SK-N-SH (cell line): ENCODE measurements around the gene SLC22A4. TPM values are rescaled to one million over a fixed set of nuclear protein-coding genes. Genes with fewer than 3 reads are reported as not detected.

ENCODE experiments used
- CTCF ChIA-PET: fragments of 300-600, 350-600 bp; formaldehyde crosslinking; extraction: SDS; loops from one replicate; lab custom pipeline; 2021; lab: Yijun Ruan, JAX
- POLR2A ChIA-PET: fragments of 350-600 bp; sonication (Branson Sonifier 250); formaldehyde crosslinking; extraction: SDS; loops from one replicate; lab custom pipeline; 2020; ENCODE audit warnings: antibody characterized with exemption, inconsistent platforms; lab: Yijun Ruan, JAX
- DNase-seq: peaks from one replicate; pipeline ENCODE4 v3.0.0; 2012
- H2AFZ ChIP-seq: fragments of 200-600 bp; sonication (generic); 2 replicates; pipeline ENCODE4 v1.8.1; 2016; ENCODE audit warnings: antibody characterized with exemption, mild to moderate bottlenecking, low read depth
- H3F3A ChIP-seq: fragments of 200-600 bp; sonication (generic); replicated peaks from 2 replicates; pipeline ENCODE3; 2016; ENCODE audit warnings: antibody characterized with exemption, mild to moderate bottlenecking; ENCODE audit not compliant: insufficient read depth
- H3K27ac ChIP-seq, 2 experiments: fragments of 200-500 bp in 1 of 2; fragments of 200-600 bp in 1 of 2; sonication (Bioruptor generic) in 1 of 2; sonication (generic), shearing (Covaris generic) in 1 of 2; 2 replicates each; pipeline versions ENCODE4 v1.5.1 to v1.6.1; 2014 to 2016; ENCODE audit warnings: low read depth in 2 of 2, inconsistent platforms in 1 of 2, low read length in 1 of 2, mild to moderate bottlenecking in 1 of 2, mixed read lengths in 1 of 2
- H3K27me3 ChIP-seq: fragments of 200-600 bp; sonication (generic), shearing (Covaris generic); 2 replicates; pipeline ENCODE4 v1.6.1; 2016; ENCODE audit warnings: mixed run types; ENCODE audit not compliant: insufficient read depth
- H3K36me3 ChIP-seq, 2 experiments: fragments of 200-500 bp in 1 of 2; fragments of 200-600 bp in 1 of 2; sonication (Bioruptor generic) in 1 of 2; sonication (generic) in 1 of 2; replicated peaks in 1 of 2; 2 replicates each; pipeline versions ENCODE3 to v1.5.1; 2014 to 2016; ENCODE audit warnings: low read length in 1 of 2, mild to moderate bottlenecking in 1 of 2; ENCODE audit not compliant: insufficient read depth in 2 of 2, control insufficient read depth in 1 of 2
- H3K4me1 ChIP-seq, 2 experiments: fragments of 200-500 bp in 1 of 2; fragments of 200-600 bp in 1 of 2; sonication (Bioruptor generic) in 1 of 2; sonication (generic), shearing (Covaris generic) in 1 of 2; 2 replicates each; pipeline versions ENCODE4 v1.5.1 to v1.6.1; 2014 to 2016; ENCODE audit warnings: low read depth in 1 of 2, low read length in 1 of 2, mixed run types in 1 of 2; ENCODE audit not compliant: insufficient read depth in 2 of 2, control insufficient read depth in 1 of 2
- H3K4me2 ChIP-seq: fragments of 200-600 bp; sonication (generic), shearing (Covaris generic); 2 replicates; pipeline ENCODE4 v1.6.1; 2017; ENCODE audit warnings: mixed run types
- H3K4me3 ChIP-seq, 2 experiments: fragments of 200-500 bp in 1 of 2; fragments of 200-600 bp in 1 of 2; sonication (Bioruptor generic) in 1 of 2; sonication (generic), shearing (Covaris generic) in 1 of 2; 2 replicates each; pipeline versions ENCODE4 v1.5.1 to v1.8.1; 2014 to 2016; ENCODE audit warnings: low read depth in 2 of 2, inconsistent platforms in 1 of 2, low read length in 1 of 2, mild to moderate bottlenecking in 1 of 2, mixed read lengths in 1 of 2, moderate library complexity in 1 of 2
- H3K79me2 ChIP-seq: fragments of 200-600 bp; sonication (generic); 2 replicates; pipeline ENCODE4 v1.8.1; 2017; ENCODE audit warnings: mild to moderate bottlenecking; ENCODE audit not compliant: insufficient read depth
- H3K9ac ChIP-seq: fragments of 200-600 bp; sonication (generic); 2 replicates; pipeline ENCODE4 v1.6.1; 2017; ENCODE audit warnings: mixed run types
- H3K9me2 ChIP-seq: fragments of 200-600 bp; sonication (generic); 2 replicates; pipeline ENCODE4 v1.6.1; 2017; ENCODE audit warnings: mixed run types
- H3K9me3 ChIP-seq: fragments of 200-600 bp; sonication (generic); 2 replicates; pipeline ENCODE4 v1.6.1; 2017; ENCODE audit warnings: mixed run types, mild to moderate bottlenecking, moderate library complexity
- H4K20me1 ChIP-seq: fragments of 200-600 bp; sonication (generic); 2 replicates; pipeline ENCODE4 v1.6.1; 2017; ENCODE audit warnings: mild to moderate bottlenecking, mixed run types; ENCODE audit not compliant: insufficient read depth
- EP300 ChIP-seq, 2 experiments: IDR thresholded peaks; 2 replicates each; pipeline versions ENCODE4 v1.4.0 to v1.6.1; 2012; ENCODE audit warnings: borderline replicate concordance in 1 of 2, low read depth in 1 of 2, low read length in 1 of 2
- FOSL2 ChIP-seq: IDR thresholded peaks from 2 replicates; pipeline ENCODE4 v1.4.0; 2012; ENCODE audit warnings: low read depth, mild to moderate bottlenecking, moderate library complexity, borderline replicate concordance
- FOXJ3 ChIP-seq: sonication (generic); formaldehyde crosslinking; IDR thresholded peaks from 2 replicates; pipeline ENCODE4 v1.5.1; 2020; ENCODE audit warnings: mild to moderate bottlenecking, missing genetic modification reagents
- JUND ChIP-seq: IDR thresholded peaks from 2 replicates; pipeline ENCODE4 v1.4.0; 2012
- MAX ChIP-seq: IDR thresholded peaks from 2 replicates; pipeline ENCODE4 v1.4.0; 2012; ENCODE audit warnings: low read depth
- MXI1 ChIP-seq: IDR thresholded peaks from 2 replicates; pipeline ENCODE4 v1.6.1; 2012; ENCODE audit warnings: mild to moderate bottlenecking, low read depth, low read length, improper control_type of control experiment
- NFIC ChIP-seq: IDR thresholded peaks from 2 replicates; pipeline ENCODE4 v1.4.0; 2012; ENCODE audit warnings: borderline replicate concordance
- NRF1 ChIP-seq: IDR thresholded peaks from 2 replicates; pipeline ENCODE4 v1.6.1; 2012; ENCODE audit warnings: low read depth, mild to moderate bottlenecking, low read length
- PBX3 ChIP-seq: IDR thresholded peaks from 2 replicates; pipeline ENCODE4; 2012
- POLR2AphosphoS5 ChIP-seq: IDR thresholded peaks from 2 replicates; pipeline ENCODE4 v1.6.1; 2012; ENCODE audit warnings: low read depth, low read length
- RCOR1 ChIP-seq: fragments of 150-350 bp; IDR thresholded peaks from 2 replicates; pipeline ENCODE4 v1.6.1; 2017; ENCODE audit warnings: antibody characterized with exemption, low read length
- SIN3A ChIP-seq: IDR thresholded peaks from 2 replicates; pipeline ENCODE4 v1.6.1; 2012; ENCODE audit warnings: low read depth, mild to moderate bottlenecking, low read length, moderate library complexity, borderline replicate concordance
- TAF1 ChIP-seq: IDR thresholded peaks from 2 replicates; pipeline ENCODE4 v1.6.1; 2012; ENCODE audit warnings: low read depth, mild to moderate bottlenecking, low read length, moderate library complexity, borderline replicate concordance
- TCF12 ChIP-seq: IDR thresholded peaks from 2 replicates; pipeline ENCODE4 v1.4.0; 2012
- USF2 ChIP-seq: fragments of 150-350 bp; IDR thresholded peaks from 2 replicates; pipeline ENCODE4 v1.6.1; 2017; ENCODE audit warnings: antibody characterized with exemption, low read length, low read depth, borderline replicate concordance
- ZBTB33 ChIP-seq: IDR thresholded peaks from 2 replicates; pipeline ENCODE4 v1.4.0; 2012; ENCODE audit warnings: low read depth, borderline replicate concordance
- WGBS: methylation state at CpG from one replicate; pipeline ENCODE4 v1.1.6; 2017; ENCODE audit warnings: low lambda C conversion rate; 5-methylcytosine and 5-hydroxymethylcytosine counted together
- polyA plus RNA-seq, 3 experiments: library from polyadenylated mRNA; depleted of rRNA; stranded (reverse); fragments of >200 nt; gene quantifications; 2 replicates each; pipeline ENCODE4 v1.2.3, GENCODE V29; 2012

SLC22A4 gene
- polyA plus RNA-seq, 1 of the 3 experiments (the other 2 are of a cell fraction) = 3.3 TPM

- no peak for TF ChIP-seq ZBTB33
- no peak for TF ChIP-seq PBX3
- TF ChIP-seq FOXJ3 (CRISPR knock-in tag) = no peak
- no peak for TF ChIP-seq EP300 (IDR thresholded peaks at IDR 0.05; ENCODE audit: borderline replicate concordance in 1 of 2, low read depth in 1 of 2, low read length in 1 of 2)
- TF ChIP-seq NFIC = peak; percentile 91
- TF ChIP-seq MAX = peak; percentile 84; the same call in 1 of the 2 replicates
These were observed 865 bp upstream of the SLC22A4 start (continued) for GRCh38 chr5:132293066-132293991.

GRCh38 chr5:132294728-132295504 lies 722 bp downstream of the SLC22A4 start:
- no peaks in the 10 kb centered on the region for H3K9me2 ChIP-seq
- peak overlapping the region; percentile 95 to 99; a peak in 3 of 4 replicates for H3K27ac ChIP-seq
- peaks cover 11% of the 10 kb centered on the region for H3F3A ChIP-seq
- peak overlapping the region; percentile 87 for H3K9ac ChIP-seq
- peak overlapping the region; percentile 64 to 87 for H3K4me3 ChIP-seq
- H3K27me3 ChIP-seq = no peaks in the 10 kb centered on the region
- H4K20me1 ChIP-seq = no peaks in the 10 kb centered on the region
- H3K9me3 ChIP-seq = no peaks in the 10 kb centered on the region
- peaks cover 27% of the 10 kb centered on the region for H3K79me2 ChIP-seq
- H3K4me1 ChIP-seq = peaks cover 9 to 25% of the 10 kb centered on the region in 2 experiments; a peak in 2 of 4 replicates
- TF ChIP-seq RCOR1 (no peak), FOSL2 (peak; percentile 92), ZBTB33 (no peak), POLR2AphosphoS5 (peak; percentile 55; the same call in 1 of the 2 replicates), MAX (peak; percentile 70), USF2 (no peak), NRF1 (no peak), TCF12 (peak; percentile 69), FOXJ3 (CRISPR knock-in tag) (no peak), TAF1 (no peak), SIN3A (0 out of 2 replicates have a peak, but pooled peaks have one; percentile 29), JUND (peak; percentile 66; the same call in 1 of the 2 replicates), MXI1 (no peak)
- no peak for DNase-seq
- peak overlapping the region; percentile 98 for H3K4me2 ChIP-seq
- CTCF ChIA-PET = interaction anchor here (1.0 to 3.6 kb wide), 5 partner anchors 12 to 57 kb away, joined by 3 to 15 read pairs (median 7); no protein-coding TSS in a partner anchor
- no peaks in the 10 kb centered on the region for H3K36me3 ChIP-seq
- WGBS = under 1% methylated on average over 13 of the region's 50 CpGs
- POLR2A ChIA-PET = interaction anchor here (0.8 to 3.4 kb wide), 6 partner anchors 9 to 61 kb away, joined by 3 to 19 read pairs (median 6); partner anchors contain the start of gene PDLIM4
- H2AFZ ChIP-seq = peak overlapping the region; percentile 88
